HPDE6-E6E7 (cell line): ENCODE data around the gene COL4A6.

Experiments
- DNase-seq: peaks from one replicate; pipeline ENCODE4 v3.0.0; 2011; ENCODE audit warnings: missing footprints; ENCODE audit errors: extremely low spot score

Gene COL4A6

DNA sequence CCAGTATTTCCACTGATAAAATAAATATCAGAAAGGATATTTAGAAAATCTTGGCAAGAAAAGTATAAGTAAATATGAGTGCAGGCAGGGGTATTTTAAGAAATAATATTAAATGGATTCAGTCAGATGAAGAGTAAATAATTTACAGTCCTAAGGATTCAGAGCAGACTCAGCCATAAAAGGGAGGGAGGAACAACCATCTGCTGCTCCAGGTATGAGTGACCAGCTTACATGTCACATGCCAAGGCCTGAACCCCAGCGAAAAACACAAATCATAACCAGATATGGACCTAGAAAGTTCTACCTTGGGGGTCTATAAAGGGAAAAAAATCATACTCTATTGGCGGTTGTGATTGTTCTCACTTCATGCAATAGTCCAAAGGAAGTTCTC is 166.8 kb downstream of the COL4A6 start:
- no peak for DNase-seq

DNA sequence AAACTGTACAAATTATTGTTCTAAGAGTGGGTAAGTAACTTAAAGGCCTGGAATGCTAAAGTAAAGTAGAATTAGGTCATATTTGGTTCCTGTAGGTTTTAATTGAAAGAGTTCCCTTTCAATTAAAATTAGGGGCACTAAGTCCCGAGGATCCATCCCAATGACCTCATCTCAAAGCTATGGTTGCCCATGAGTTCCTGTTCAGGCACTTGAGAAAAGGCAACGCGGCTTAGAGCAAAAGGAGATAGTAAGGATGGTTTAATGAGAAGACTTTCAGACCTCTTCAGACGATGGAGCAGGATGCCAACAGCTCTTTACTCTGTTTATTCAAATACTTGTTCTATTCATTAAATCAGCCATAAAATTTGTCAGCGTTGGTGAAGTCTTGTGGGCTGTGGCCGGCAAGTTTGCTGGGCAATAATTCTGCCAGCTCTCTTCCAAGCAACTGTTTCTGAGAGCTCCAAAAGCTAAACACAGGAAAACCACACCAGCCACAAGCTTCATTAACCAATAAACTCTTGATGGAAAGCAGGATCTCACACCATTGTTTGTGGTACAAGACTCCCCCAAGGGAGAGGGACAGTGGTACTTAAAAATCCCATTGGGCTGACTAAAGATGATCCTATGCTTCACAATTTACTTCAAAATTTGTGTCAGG is 167.4 kb downstream of the COL4A6 start:
- no peak for DNase-seq

DNA sequence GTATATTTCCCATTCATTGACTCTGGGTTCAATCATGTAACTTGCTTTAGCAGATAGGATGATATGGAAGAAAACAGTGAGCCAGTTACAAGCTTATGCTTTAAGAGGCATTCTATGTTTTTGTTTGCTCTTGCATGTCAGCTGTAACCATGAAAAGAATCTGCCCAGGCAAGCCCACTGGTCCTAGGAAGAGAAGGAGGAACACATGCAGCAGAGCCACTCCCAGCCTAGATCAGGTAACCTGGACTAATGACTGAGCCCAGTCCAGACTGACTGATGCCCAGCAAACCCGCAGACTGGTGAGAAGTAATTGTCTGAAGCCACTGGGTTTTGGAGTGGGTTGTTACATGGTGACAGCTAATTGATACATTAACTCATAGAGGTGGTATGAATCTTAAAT is 167.9 kb downstream of the COL4A6 start:
- peak; percentile 60 for DNase-seq

DNA sequence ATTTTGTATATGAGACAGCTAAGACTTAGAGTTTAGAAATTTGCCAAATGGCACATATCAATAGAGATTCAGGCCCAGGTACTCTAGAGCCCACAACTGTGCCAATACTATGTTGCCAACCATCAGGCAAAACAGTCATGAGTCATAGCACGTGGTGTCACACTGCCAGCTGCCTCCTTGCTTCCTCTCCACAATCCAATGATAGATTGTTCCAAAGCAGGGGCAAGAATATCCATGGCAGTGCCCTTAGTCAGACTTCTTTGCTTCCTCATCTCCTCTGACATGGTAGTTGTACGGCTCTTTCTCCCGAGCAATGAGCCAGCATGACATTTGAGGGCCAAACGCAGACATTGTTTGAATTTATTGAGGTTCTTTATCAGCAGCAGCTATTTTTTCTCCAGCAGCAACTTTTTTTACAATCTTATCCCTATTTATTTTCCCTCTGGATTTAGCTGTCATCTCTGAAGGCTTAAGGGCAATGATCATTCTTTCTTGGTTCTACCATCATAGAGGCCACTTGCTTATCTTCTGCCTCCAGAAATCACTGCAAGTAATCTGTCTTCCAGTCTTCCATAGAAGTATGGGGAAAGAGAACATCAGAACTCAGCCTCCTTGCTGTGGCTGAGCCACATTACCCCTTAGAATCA is 169.7 kb downstream of the COL4A6 start:
- DNase-seq = peak; percentile 4

DNA sequence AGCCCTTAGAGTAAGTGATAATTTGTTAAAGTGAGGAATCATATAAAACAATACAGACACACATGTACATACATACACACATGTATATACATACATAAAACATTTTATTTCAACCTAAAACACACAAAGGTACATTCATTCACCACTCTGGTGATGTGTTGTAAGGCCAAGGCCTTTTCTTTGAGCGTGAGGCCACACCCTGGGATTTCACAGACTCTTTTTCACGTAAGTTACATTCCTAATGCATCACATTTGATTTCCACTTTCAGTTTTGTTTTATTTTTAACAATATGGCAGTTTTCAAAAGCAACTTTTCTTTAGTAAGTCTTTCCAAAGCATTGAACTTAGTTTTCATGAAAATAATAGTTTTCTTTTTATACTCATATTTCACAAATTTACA is 170.7 kb downstream of the COL4A6 start:
- no peak for DNase-seq

DNA sequence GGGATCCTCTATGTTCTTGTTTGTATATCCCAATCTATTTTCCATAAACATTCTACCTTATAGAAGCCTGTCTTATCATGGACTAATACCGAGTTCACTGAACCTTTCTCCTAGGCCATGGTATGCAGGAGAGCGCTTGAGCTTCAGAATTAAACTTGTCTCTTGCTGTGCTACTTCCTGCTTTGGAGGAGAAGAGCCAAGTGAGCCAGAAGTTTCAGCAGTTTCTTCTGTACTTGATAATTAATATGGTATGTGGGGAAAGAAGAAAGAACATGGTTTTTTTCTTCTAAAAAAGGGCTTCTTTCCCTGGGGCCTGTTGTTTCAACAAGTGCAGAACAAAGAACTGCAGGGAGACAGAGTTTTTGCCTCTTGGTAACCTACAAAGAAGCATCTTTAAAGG is 173.8 kb downstream of the COL4A6 start:
- DNase-seq = no peak

DNA sequence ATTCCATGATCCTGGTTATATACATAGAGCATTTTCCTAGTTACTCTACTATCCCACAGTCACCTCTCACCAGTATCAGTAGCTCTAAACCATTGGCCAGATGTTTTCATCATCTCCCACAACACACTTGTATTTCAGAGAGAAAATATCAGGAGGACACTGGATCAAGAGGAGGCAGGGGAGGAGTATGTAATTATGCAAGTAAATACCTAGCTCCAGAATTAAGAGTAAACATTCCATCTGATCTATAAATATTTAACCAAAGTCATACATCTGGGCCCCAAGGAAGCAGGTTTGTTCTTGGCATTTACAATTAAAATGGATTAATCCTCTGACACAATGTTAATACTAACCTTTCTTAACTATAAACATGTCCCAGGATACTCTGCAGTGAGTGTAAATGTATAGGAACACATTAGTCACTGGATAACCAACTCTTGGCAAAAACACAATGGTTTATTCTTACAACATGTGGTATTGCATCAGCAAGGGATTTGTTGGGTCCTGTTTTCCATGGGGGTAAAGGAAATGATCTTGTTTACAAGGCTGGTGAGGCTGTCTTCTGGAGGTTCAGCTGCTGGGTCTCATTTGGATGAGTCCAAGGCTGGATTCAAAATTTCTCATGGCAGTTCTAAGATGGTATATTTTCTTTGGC is 176.5 kb downstream of the COL4A6 start:
- peak; percentile 34 for DNase-seq

DNA sequence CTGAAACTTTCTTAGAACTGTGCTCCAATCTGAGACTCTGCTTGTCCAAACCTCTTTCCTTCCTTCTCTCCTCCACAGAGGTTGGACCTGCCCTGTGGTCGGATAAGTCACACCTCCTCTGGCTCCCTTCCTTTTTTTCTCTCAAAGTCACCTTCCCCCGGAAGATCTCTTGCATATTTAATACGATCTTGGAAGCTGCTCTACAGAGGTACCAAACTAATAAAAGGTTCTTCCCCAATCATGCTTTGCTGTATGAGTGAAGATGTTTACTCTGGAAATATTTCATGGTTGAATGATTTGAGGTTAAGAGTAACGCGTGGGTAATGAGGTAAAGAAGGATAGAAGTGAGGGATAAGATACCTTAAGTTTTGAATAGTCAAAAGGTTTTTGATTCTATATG is 180.7 kb downstream of the COL4A6 start:
- no peak for DNase-seq

DNA sequence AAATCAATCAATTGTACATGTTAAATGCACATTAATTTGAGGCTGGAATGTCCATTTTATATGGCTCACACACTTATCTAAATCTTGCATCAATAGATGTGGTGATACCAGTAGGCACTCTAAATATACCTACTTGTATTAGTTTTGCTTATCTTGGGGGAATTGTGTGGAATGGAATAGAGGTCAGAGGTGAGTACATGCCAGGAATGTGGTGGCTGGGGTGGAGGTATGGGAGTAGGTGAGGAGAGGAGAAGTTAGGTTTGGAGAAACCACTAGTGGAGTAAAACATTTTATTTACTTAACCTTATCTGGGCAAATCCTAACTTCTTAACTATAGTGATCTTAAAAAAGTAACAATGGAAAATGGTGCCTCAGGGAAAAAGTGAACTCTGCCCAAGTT is 183.6 kb downstream of the COL4A6 start:
- no peak for DNase-seq

DNA sequence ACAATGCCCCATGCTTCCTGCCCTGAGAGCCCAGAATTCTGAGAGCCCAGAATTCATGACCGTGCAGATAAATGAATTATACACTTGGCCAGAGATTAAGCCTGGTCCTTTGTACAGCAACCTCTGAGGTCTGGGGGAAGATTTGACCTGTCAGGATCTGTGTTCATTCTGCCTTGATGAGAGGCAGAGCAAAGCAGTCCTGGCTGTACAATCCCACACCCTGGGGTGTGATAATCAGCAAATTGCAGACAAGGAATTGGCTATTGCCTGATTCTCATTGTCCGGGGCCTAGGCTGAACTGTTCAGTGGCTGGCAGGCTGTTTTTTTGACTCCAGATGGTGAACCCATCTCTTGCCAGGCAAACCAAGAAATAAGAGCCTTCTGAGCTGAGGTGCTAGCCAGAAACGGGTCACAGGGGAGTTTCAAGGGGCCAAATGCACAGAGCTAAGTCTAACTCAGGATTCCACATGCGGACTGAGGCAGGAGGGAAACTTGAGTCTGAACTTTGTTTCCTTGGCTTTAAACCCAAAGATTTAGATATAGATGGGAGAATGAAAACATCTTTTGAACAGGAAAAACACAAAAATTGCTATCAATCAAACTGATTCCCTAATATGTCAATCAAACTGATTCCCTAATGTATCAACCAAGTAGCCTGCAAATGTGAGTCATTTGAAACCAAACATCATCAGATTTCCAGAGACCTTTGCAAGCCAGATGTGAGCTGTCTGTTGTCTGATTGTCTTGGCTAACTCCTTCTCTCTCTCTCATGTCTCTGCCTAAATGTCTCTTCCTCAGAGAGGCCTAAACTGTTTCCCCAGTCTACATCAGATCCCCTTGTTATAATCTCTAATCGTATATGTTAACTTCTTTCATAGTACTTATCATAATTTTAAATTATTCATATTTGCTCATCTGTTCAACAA is 187.3 kb downstream of the COL4A6 start:
- DNase-seq = no peak

DNA sequence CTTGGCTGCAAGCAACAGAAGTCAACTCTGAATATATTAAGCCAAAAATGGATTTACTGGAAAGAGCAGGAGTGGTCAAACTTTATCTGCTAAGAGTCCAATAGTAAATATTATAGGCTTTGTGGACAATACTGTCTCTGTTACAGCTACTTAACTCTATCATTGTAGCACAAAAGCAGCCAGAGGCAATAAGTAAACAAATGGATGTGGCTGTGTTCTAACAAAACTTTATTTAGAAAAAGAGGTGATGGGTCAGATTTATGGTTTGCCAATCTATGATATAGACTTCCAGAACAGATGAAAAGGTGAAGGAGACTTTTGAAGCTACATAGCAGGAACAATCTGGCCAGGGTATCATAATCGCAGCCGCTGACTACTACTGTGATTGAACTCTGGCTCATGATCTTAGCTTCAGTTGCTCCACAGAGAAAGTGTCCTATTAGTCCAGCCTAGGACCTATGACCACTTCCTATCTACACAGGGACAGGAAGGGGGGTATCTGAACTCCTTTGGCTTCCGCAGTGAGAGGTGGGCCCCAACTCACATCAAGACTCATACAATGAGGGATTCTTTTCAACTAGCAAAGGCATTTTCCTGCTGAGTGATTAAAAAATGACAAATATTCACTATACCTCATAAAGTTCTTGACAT is 191.8 kb downstream of the COL4A6 start:
- DNase-seq = no peak

DNA sequence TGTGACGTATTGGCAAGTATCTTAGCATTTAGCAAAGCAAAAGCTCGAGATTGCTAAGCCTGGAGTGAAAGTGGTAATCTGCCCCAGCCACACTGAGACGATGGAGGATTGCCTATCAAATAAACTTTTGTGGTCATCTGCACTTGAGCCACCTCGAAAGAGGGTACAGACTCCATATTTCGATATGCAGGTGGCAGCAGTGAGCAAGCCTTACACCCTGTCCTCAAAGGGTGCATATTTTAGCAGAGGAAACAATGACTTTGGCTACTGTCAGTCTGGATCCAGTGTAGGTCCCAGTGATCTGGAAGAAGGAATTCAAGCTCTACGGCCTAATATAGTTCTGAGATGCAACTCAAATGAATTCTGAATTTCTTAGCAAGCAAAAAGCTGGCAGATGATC is 192.8 kb downstream of the COL4A6 start:
- no peak for DNase-seq

DNA sequence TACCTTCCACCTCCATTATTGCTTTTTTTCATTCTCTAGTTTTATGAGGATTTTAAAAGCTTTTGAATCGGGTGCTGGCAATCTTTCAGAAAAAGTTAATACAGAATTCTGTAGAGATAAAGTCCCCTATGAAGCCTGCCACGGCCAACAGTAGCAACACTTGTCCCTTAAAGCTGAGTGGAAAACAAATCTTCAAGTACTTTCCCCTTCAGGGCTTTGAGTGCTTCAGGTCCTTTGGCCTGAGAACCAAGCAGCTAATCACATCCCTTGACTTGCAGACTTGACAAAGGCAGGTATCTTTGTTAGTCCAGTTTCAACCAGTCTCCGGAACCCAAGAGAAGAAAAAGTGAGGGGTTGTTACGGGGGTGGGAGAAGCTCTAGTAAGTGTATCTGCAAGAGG is 202.2 kb downstream of the COL4A6 start:
- no peak for DNase-seq

DNA sequence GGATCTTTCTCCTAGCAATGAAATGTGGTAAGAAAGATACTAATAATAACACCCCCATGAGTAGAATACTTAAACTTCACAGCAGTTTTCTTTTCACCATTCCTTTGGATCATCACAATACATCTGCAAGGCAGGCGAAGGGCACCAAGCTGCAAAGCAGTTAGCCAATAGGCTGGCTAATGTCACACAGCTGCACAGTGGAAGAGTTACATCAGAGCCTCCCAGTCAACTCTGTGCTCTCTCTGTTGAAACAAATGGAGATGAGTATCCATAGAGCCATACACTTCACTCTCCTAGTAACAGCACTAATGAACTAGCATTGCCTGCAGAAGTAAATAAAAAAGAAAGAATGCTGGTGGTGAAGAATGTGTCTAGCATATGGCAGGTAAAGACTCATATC is 207.6 kb downstream of the COL4A6 start:
- no peak for DNase-seq

DNA sequence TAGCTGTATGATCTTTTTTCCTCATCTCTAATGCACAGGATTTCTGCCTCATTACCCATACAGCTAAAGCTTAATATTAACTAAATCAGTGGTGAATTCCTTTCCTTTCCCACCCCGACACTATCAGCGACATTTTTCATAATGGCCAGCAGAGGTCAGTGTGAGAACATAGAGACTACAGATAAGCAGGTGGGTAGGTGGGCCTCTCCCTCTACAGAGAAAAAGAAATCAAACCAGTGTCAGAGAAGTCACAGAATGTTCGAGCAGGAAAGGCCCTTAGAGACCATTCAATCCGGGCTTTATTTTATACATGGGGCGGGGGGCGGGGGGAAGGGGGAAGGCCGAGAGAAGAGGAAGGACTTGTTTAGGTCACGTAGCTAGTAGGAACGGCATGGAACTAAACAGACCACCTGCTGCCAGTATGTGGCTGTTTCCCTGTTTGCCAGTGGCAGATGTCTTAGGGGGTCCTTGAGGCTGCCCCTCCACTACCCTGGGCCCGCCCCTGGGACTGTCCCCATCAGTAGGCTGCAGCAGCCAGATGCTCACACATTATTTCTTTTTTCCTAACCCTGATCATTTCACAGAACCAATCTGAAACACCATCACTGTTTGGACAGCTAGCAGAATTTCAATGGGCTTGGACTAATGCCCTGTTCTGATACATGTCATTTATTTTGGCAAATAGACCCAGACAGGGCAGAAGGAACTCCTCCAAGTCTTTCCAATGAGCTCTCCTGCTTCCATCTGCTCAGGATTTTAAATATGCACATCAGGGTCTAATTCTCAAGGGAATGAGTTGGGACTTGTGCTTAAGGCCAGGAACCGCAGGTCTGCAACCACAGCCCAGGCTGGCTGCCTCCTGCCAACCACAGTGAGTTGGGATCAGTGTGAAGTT is 213.2 kb downstream of the COL4A6 start:
- DNase-seq = peak; percentile 17

DNA sequence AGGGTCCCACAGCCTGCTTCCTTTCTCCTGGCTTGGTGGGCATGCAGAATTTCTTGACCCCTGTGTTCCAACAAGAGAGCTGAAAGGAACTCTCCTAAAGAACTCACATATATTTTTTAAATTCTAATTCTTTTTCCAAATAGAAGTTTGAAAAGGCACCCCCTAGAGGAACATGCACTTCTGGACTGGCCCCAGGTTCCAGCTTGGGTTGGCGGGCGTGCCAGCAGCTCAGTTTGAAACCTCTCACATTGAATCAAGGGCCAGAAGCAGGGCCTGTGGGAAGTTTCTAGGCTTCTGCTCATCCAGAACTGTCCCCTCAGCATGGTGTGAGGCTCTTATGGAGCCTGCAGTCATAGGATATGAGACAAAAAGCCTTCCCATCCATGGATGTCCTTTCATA is 214.0 kb downstream of the COL4A6 start:
- DNase-seq = no peak

DNA sequence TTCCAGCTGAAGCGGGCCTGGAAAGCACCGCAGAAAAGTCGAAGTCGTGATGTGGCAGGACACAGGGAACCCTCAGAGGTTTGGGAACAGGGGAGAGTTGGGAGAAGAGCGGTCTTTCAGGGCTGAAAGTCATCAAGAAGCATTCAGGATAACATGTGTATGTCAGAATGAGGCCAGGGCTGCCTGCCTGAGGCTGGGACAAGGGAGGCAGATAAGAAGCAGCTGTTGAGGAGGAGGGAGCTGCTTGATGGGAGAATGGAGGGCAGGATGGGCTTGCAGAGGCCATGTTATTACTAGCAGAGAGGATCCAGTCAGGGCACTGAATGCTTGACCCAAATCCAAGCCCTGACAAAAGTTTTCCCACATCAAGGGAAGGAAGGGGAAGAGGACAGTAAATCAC is 214.6 kb downstream of the COL4A6 start:
- no peak for DNase-seq

DNA sequence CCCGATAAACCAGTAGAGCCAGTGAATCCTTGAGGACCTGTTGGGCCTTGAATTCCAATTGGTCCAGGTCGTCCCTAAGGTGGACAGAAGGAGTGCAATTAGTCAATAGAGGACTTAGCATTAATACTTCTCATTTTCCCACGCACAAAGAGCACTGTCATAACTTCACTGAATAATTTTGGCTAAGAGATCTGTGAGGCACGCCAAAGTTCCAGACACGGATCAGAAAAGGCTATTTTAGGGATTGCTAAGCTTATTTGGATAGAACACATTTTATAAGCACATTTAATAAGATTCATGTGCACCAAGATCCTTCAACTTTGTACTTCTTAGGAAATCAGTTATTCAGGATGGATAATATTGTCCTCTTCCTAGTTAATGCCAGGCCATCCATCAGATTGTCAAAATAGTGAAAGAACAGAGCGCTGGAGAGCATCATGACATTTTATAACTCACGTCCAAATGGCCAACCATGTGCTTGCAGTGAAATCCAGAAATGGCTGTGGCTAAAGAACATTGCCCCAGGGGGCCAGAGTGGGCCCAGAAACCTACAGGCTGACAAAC is 216.8 kb downstream of the COL4A6 start:
- DNase-seq = no peak

DNA sequence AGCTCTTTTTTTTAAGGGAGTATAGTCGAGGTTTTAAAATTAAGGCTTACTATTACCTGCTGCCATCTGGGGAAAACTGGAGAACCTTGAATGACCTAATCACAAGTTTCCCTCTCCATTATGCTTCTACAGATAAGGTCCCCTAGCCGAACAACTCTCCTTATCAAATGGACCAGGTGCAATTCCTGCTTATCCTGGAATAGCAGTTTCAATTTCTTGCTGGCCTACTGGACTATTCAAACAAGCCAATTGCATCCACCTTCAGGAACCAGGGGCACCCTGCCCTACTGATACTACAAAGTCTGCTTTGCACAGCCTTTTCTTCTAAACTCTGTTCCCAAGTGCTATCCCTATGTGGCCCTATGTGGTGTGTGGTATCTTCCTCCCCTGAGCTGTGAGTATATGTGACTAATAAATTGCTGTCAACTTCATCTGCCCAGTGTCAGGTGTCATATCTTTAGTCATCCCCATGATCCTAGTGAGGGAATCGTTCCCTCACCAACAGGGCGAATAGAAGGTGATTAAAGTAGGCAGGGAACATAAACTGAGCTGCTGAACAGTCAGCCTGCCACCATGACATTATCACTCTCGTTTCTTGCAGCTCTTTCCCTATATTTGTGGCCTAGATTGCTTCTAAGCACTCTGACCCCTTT is 218.1 kb downstream of the COL4A6 start:
- DNase-seq = no peak

DNA sequence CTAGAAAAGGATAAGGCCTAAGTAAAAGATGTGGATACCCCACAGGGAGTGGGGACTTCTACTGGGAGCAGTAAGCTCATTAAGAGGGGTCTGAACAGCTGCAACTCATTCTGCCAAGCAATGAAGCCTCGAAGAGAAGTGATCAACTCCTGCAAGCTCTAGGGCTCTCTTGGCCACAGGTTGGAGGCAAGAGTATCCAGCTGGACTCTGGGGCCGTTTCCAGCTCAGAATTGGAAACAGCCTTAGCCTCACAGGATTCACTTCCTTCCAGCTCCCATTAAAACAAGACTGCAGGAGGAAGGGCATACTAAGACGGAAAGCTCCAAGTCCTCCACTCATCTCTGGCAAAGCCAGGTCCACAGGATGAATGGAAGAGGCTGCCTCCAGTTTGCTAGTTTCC is 220.3 kb downstream of the COL4A6 start:
- no peak for DNase-seq
